A673 (cell line): ENCODE data around the gene UBE2R2. TPM values are rescaled to one million over a fixed set of nuclear protein-coding genes. Genes with fewer than 3 reads are reported as not detected.

ENCODE experiments used
- BruUV-seq: library from RNA; stranded (reverse); fragments of 400-500 nt; replicated peaks from 2 replicates; lab custom pipeline; 2021; lab: Mats Ljungman, UMichigan
- CTCF ChIA-PET: fragments of 300-600 bp; sonication (Branson Sonifier 250); formaldehyde crosslinking; loops from one replicate; lab custom pipeline; 2022; ENCODE audit warnings: antibody characterized with exemption; lab: Charles Lee
- POLR2A ChIA-PET: fragments of 300-600 bp; sonication (Branson Sonifier 250); formaldehyde crosslinking; loops from one replicate; lab custom pipeline; 2022; ENCODE audit warnings: antibody characterized with exemption; ENCODE audit not compliant: low non-redundant PET; lab: Charles Lee
- DNase-seq: peaks from one replicate; pipeline ENCODE4 v3.0.0-alpha.2; 2015; ENCODE audit warnings: low spot score
- H3K27ac ChIP-seq: fragments of 200-600 bp; sonication (generic); 2 replicates; pipeline ENCODE4 v1.5.1; 2016; ENCODE audit warnings: mixed run types, low read depth, mild to moderate bottlenecking, mixed read lengths, antibody characterized with exemption, low read length; ENCODE audit not compliant: poor library complexity, severe bottlenecking
- H3K27me3 ChIP-seq: fragments of 200-600 bp; sonication (generic); replicated peaks from 2 replicates; pipeline ENCODE4 v1.6.1; 2017; ENCODE audit warnings: mixed run types, low read depth, mild to moderate bottlenecking, mixed read lengths, antibody characterized with exemption, low read length; ENCODE audit not compliant: insufficient read depth, poor library complexity
- H3K36me3 ChIP-seq: fragments of 200-600 bp; sonication (generic); 2 replicates; pipeline ENCODE4 v1.6.1; 2016; ENCODE audit warnings: mixed run types, mild to moderate bottlenecking, mixed read lengths, antibody characterized with exemption, low read length; ENCODE audit not compliant: insufficient read depth, poor library complexity, severe bottlenecking
- H3K4me1 ChIP-seq: fragments of 200-600 bp; sonication (generic); 2 replicates; pipeline ENCODE4 v1.6.1; 2017; ENCODE audit warnings: mixed run types, mild to moderate bottlenecking, mixed read lengths, antibody characterized with exemption, low read length; ENCODE audit not compliant: insufficient read depth, poor library complexity, severe bottlenecking
- H3K4me3 ChIP-seq: fragments of 200-600 bp; sonication (generic); 2 replicates; pipeline ENCODE4 v1.5.1; 2016; ENCODE audit warnings: low read depth, mixed run types, mild to moderate bottlenecking, mixed read lengths, low read length; ENCODE audit not compliant: poor library complexity, severe bottlenecking
- H3K9me3 ChIP-seq: fragments of 200-600 bp; sonication (generic); 2 replicates; pipeline ENCODE4 v1.6.1; 2016; ENCODE audit warnings: mixed run types, low read depth, mild to moderate bottlenecking, mixed read lengths, antibody characterized with exemption, low read length; ENCODE audit not compliant: poor library complexity, severe bottlenecking
- EZH2 ChIP-seq: fragments of 200-600 bp; sonication (generic); IDR thresholded peaks from 2 replicates; pipeline ENCODE4 v1.6.1; 2017; ENCODE audit warnings: borderline replicate concordance, low read depth, mild to moderate bottlenecking, mixed read lengths, antibody characterized with exemption, low read length; ENCODE audit not compliant: poor library complexity, severe bottlenecking
- intact Hi-C: fragments of 100-400 bp; cut with micrococcal nuclease; formaldehyde crosslinking; loops from one replicate; pipeline ENCODE4 v1.10.0; 2022; ENCODE audit not compliant: unreplicated experiment
- total RNA-seq: library from RNA; stranded (reverse); gene quantifications from 2 replicates; pipeline ENCODE4 v1.2.3, GENCODE V29; 2021
- TF ChIP-seq, protein P1 (sequence below): fragments of 300-800, 200-600 bp; sonication (generic); conservative IDR thresholded peaks from 2 replicates; pipeline ENCODE4 v1.5.1; 2017; ENCODE audit warnings: low read depth, mild to moderate bottlenecking, antibody characterized with exemption, low read length, moderate library complexity, mixed read lengths

UBE2R2 gene
- total RNA-seq, 1 experiment from 2014 or later: 49.2 TPM

DNA sequence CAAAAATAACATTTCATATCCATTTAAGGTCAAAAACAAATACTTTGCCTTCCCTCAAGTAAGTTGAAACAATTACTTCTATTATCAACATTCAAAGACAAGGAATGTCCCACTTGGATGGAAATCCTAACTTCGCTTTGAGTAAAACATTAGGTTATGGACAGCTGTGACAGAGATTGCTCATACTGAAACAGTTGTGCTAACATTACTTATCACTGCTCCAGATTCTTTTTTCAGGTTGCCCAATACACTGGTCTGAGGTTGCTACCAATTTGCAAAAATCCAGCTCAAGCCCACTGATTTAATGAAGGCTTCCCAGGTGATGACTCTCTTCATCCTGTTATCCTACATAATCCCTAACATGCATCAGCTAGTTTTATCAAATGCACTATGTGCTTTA is 133.4 kb downstream of the UBE2R2 start:
- POLR2A ChIA-PET: no interaction called here
- H3K27me3 ChIP-seq: no peaks in the 10 kb centered on the region
- H3K27ac ChIP-seq: no peak overlapping the region
- BruUV-seq: no TSS peak
- H3K4me1 ChIP-seq: no peaks in the 10 kb centered on the region
- CTCF ChIA-PET: no interaction called here
- intact Hi-C loops: no loop called here
- H3K9me3 ChIP-seq: no peaks in the 10 kb centered on the region
- DNase-seq: no peak
- peaks cover 48% of the 10 kb centered on the region for H3K36me3 ChIP-seq
- no peak for TF ChIP-seq EZH2
- TF ChIP-seq, protein P1, sequence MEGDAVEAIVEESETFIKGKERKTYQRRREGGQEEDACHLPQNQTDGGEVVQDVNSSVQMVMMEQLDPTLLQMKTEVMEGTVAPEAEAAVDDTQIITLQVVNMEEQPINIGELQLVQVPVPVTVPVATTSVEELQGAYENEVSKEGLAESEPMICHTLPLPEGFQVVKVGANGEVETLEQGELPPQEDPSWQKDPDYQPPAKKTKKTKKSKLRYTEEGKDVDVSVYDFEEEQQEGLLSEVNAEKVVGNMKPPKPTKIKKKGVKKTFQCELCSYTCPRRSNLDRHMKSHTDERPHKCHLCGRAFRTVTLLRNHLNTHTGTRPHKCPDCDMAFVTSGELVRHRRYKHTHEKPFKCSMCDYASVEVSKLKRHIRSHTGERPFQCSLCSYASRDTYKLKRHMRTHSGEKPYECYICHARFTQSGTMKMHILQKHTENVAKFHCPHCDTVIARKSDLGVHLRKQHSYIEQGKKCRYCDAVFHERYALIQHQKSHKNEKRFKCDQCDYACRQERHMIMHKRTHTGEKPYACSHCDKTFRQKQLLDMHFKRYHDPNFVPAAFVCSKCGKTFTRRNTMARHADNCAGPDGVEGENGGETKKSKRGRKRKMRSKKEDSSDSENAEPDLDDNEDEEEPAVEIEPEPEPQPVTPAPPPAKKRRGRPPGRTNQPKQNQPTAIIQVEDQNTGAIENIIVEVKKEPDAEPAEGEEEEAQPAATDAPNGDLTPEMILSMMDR: no peak
- no peak overlapping the region for H3K4me3 ChIP-seq

DNA sequence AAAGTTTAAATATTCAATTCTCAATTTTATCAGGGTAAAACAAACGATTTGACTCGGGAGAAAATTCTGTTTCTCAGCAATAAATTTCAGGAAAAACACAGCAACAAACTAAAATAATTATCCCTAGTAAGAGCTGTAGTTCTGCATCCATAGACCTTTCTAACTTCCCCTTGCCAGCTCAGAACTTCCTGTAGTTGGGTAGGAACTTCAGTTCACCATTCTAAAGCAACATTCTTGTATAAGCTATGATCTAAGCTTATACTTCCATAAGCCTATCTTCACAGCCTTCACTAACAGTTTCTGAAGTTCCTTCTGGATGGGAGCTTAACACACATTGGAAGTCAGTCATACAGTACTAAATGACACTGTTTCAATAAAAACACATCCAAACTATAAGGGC is 135.1 kb downstream of the UBE2R2 start:
- Histone ChIP-seq H3K27ac (no peak overlapping the region), H3K27me3 (no peaks in the 10 kb centered on the region), H3K4me1 (no peaks in the 10 kb centered on the region), H3K4me3 (no peak overlapping the region), H3K36me3 (peaks cover 50% of the 10 kb centered on the region), H3K9me3 (no peaks in the 10 kb centered on the region)
- intact Hi-C loops: no loop called here
- CTCF ChIA-PET: no interaction called here
- POLR2A ChIA-PET: no interaction called here
- no peak for DNase-seq
- TF ChIP-seq EZH2: no peak
- TF ChIP-seq, protein P1: no peak
- BruUV-seq: no TSS peak

DNA sequence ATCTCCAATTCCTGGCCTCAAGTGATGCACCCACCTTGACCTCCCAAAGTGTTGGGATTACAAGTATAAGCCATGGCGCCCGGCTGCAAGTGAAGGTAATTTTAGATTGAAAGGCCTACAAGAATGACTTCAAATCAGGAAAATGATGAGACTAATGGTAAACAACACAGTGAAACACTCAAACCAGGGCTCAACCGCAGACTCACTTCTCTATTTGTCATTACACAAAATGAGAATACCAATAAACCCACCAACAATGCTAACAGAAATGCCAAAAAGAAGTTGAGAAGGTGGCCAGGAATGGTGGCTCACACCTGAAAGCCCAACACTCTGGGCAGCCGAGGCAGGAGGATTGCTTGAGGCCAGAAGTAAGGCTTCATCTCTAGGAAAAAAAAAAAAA is 139.6 kb downstream of the UBE2R2 start:
- Histone ChIP-seq H3K4me3 (no peak overlapping the region), H3K36me3 (peaks cover 56% of the 10 kb centered on the region), H3K4me1 (no peaks in the 10 kb centered on the region), H3K27ac (no peak overlapping the region), H3K9me3 (no peaks in the 10 kb centered on the region), H3K27me3 (no peaks in the 10 kb centered on the region)
- DNase-seq: no peak
- no TSS peak for BruUV-seq
- POLR2A ChIA-PET: no interaction called here
- TF ChIP-seq, protein P1: no peak
- no peak for TF ChIP-seq EZH2
- intact Hi-C loops: no loop called here
- CTCF ChIA-PET: no interaction called here
